Uterus (tissue), 2 donors: Measurements from ENCODE around the gene TYW1.
"Not testable (repeated sequence)": the region's sequence is repeated elsewhere in the genome, so short reads cannot be mapped to it uniquely, and the experiment has no call there.

Source experiments
- POLR2A ChIP-seq, 2 donors: fragments of 450-650 bp; IDR thresholded peaks; one replicate each; pipeline ENCODE4 v1.6.1; 2016; ENCODE audit warnings: antibody characterized with exemption in 2 of 2, mild to moderate bottlenecking in 1 of 2, moderate library complexity in 1 of 2
- TF ChIP-seq, protein P1 (sequence below), 4 experiments: fragments of 200-600 bp in 2 of 4; fragments of 450-650 bp in 2 of 4; sonication (generic) in 2 of 4; IDR thresholded peaks; one replicate each; pipeline ENCODE4 v1.5.1; 2016 to 2019; ENCODE audit warnings: antibody characterized with exemption in 4 of 4, mild to moderate bottlenecking in 2 of 4, moderate library complexity in 1 of 4

DNA sequence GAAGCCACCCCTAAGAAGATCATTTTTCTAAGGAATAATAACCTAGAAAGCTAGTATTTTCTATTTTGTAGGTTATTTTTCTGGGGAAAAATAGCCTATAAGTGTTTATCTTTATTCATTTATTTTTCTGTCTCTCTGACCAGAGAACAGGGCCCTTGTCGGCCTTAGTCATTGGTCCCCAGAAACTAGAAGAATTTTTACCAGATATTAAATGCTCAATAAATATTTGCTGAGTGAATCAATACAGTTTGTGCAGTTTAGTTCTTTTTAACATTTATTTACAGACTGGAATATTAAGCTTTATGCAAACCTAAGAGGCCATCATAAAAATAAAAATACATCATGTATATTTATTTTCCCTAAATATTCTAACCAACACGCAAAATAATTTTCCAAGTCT, 144.4 kb downstream of the TYW1 start:
- TF ChIP-seq, protein P1, sequence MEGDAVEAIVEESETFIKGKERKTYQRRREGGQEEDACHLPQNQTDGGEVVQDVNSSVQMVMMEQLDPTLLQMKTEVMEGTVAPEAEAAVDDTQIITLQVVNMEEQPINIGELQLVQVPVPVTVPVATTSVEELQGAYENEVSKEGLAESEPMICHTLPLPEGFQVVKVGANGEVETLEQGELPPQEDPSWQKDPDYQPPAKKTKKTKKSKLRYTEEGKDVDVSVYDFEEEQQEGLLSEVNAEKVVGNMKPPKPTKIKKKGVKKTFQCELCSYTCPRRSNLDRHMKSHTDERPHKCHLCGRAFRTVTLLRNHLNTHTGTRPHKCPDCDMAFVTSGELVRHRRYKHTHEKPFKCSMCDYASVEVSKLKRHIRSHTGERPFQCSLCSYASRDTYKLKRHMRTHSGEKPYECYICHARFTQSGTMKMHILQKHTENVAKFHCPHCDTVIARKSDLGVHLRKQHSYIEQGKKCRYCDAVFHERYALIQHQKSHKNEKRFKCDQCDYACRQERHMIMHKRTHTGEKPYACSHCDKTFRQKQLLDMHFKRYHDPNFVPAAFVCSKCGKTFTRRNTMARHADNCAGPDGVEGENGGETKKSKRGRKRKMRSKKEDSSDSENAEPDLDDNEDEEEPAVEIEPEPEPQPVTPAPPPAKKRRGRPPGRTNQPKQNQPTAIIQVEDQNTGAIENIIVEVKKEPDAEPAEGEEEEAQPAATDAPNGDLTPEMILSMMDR (IDR thresholded peaks at IDR 0.05) = not testable (repeated sequence)
- not testable (repeated sequence) for TF ChIP-seq POLR2A (IDR thresholded peaks at IDR 0.05)
